Measurements from ENCODE around the gene GPR89B.
"Not testable (repeated sequence)": the region's sequence is repeated elsewhere in the genome, so short reads cannot be mapped to it uniquely, and the experiment has no call there.

The GPR89B gene

DNA sequence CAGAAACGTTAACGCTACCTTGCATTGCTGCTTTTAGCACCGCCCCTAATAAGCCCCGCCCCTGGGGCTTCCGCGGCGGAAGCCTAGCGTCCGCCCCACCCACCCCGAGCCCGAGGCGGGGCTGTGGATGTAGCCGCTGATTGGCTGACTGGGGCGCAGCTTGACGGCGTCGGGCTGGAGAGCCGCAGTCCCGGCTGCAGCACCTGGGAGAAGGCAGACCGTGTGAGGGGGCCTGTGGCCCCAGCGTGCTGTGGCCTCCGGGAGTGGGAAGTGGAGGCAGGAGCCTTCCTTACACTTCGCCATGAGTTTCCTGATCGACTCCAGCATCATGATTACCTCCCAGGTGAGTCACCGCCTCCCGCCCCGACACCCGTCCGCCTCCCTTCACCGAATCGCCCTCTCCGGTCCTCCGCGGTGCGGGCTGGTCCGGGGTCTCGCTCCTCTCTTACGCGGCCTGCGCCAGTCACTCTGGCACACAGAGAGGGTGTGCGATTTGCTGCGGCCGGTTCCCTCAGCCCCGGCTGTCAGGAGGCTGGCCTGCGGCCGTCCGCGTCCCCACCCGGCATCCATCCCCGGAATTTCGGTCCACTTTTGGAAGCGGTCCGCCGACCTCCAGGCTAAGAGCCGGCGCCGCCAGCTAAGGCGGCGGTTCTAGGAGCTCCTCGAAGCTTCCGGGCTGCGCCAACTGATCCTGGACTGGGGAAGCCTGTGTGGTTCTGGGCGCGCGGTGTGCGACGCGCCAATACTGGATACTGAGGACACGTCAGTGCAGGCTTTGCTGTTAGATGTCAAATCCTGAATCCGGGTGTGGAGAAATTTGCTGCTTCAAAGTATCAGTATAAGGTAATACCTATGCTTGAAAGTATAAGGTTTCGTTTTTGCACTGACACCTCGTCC is at the start of gene GPR89B:
Gene GPR89B (plus strand): TSS at position 185 of the 897 bp plus-strand sequence. CDS start 117 bp downstream, at position 302.
- H3K4me3 ChIP-seq (ENCODE audit: low read depth, low read length) = peak within 1 kb of the TSS; percentile 69

GRCh38 chr1:147879911-147880310 is 48.3 kb upstream of the GPR89B start:
- no peak overlapping the region for H3K4me3 ChIP-seq (ENCODE audit: low read depth, low read length)

- H3K4me3 ChIP-seq (ENCODE audit: low read depth, low read length) = no peak overlapping the region
These were observed 45.7 kb upstream of the GPR89B start for GRCh38 chr1:147882535-147882934.

DNA sequence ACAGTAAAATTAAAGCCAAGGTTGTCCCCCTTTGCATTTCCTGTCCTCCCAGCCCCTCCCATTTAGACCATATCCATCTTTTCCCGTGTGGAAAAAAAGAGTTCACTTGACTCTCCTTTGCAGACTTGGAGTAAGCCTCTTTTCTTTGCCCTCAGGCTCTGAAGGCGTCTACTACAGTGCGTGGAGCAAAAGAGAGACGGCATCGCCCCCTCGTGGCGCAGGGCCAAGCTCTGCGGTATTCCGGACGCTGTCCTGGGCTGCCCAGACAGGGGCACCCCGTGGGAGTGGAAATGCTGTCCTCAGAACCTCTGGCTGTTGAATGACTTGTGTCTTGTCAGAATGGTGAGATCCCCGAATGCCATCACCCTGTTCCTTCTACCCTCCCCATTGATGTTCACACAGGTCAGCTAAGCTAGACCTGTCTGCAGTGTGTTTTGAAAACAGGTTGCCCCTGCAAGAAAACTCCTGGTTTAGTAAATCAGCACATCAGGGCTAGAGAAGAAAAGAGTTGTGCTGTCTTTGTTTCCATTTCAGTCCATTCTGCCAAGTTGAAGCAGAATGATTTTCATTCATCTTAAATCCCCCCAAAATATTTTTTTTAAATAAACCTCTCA is 37.9 kb upstream of the GPR89B start:
- no peak overlapping the region for H3K4me3 ChIP-seq (ENCODE audit: low read depth, low read length)

GRCh38 chr1:147891088-147891487 is 37.1 kb upstream of the GPR89B start:
- no peak overlapping the region for H3K4me3 ChIP-seq (ENCODE audit: low read depth, low read length)

GRCh38 chr1:147892216-147892615 is 36.0 kb upstream of the GPR89B start:
- H3K4me3 ChIP-seq (ENCODE audit: low read depth, low read length) = no peak overlapping the region

DNA sequence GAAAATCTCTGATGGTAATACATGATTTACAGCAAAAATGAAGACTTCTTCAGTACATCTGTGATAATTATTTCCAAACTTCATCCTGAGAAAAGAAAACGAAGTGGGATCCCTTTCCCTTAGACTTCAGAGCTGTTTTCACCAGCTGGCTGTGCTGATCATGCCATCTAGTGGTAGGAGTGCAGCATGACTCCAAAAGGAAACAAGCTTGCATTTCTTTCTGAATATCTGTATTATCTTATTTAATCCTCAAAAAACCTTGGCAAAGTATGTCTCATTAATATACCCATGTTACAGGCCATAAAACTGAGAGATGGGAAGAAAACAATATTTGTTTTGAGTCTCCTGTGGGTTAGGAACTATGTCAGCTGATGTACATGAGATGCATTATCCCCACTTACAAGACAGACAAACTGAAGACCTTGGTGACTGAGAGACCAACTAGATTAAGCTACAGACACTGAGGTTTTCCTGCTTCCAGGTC is 35.4 kb upstream of the GPR89B start:
- H3K4me3 ChIP-seq (ENCODE audit: low read depth, low read length) = no peak overlapping the region

- H3K4me3 ChIP-seq (ENCODE audit: low read depth, low read length) = no peak overlapping the region
These were observed 33.1 kb upstream of the GPR89B start for GRCh38 chr1:147895123-147895522.

- no peak overlapping the region for H3K4me3 ChIP-seq (ENCODE audit: low read depth, low read length)
These were observed 31.0 kb upstream of the GPR89B start for GRCh38 chr1:147897029-147897752.

GRCh38 chr1:147897789-147898188 is 30.4 kb upstream of the GPR89B start:
- H3K4me3 ChIP-seq (ENCODE audit: low read depth, low read length) = no peak overlapping the region

DNA sequence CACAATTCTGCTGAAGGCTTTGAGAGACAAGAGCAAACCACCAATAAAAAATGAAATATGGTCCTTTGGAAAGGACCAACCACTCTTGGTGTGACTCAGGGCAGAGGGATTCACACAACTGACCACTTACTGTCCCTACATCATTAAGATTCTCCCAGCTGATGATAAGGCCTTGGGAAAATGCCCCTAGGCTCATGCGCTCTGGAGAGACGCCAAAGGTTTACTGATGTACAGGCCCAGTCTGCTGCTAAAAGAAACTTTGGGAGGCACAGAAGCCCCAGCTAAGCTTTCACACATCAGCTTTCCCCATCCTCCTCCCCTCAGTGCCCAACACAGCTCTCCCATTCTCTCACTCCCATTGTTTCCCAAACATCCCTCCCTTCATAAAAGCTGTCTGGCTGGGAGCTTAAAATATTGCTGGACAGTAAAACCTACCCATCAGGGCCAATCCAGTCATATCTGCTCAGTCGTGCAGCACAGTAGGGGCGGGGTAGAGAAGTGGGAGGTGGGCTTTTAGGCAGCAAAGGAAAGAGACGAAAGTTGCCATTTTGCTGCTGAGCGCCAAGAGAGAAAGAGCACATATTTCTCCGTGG is 25.9 kb upstream of the GPR89B start, which contains the start of gene GJA8:
Gene GJA8 (plus strand): TSS at position 543 of the 593 bp plus-strand sequence. CDS start 5,161 bp downstream, outside the sequence.
- no peak within 1 kb of the TSS for H3K4me3 ChIP-seq (ENCODE audit: low read depth, low read length)

- no peak overlapping the region for H3K4me3 ChIP-seq (ENCODE audit: low read depth, low read length)
These were observed 23.5 kb upstream of the GPR89B start for GRCh38 chr1:147904726-147905125.

DNA sequence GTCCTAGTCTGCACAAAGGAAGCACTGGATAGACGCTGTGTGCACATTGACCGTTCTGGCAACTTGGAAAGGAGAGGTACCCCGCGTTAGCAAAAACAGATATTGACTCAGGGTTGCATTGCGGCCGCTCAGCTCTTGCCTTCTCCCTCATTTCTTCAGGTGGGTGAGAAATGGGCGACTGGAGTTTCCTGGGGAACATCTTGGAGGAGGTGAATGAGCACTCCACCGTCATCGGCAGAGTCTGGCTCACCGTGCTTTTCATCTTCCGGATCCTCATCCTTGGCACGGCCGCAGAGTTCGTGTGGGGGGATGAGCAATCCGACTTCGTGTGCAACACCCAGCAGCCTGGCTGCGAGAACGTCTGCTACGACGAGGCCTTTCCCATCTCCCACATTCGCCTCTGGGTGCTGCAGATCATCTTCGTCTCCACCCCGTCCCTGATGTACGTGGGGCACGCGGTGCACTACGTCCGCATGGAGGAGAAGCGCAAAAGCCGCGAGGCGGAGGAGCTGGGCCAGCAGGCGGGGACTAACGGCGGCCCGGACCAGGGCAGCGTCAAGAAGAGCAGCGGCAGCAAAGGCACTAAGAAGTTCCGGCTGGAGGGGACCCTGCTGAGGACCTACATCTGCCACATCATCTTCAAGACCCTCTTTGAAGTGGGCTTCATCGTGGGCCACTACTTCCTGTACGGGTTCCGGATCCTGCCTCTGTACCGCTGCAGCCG is 20.3 kb upstream of the GPR89B start:
- no peak overlapping the region for H3K4me3 ChIP-seq (ENCODE audit: low read depth, low read length)

- H3K4me3 ChIP-seq (ENCODE audit: low read depth, low read length) = no peak overlapping the region
These were observed 15.7 kb upstream of the GPR89B start for GRCh38 chr1:147912553-147912952.

DNA sequence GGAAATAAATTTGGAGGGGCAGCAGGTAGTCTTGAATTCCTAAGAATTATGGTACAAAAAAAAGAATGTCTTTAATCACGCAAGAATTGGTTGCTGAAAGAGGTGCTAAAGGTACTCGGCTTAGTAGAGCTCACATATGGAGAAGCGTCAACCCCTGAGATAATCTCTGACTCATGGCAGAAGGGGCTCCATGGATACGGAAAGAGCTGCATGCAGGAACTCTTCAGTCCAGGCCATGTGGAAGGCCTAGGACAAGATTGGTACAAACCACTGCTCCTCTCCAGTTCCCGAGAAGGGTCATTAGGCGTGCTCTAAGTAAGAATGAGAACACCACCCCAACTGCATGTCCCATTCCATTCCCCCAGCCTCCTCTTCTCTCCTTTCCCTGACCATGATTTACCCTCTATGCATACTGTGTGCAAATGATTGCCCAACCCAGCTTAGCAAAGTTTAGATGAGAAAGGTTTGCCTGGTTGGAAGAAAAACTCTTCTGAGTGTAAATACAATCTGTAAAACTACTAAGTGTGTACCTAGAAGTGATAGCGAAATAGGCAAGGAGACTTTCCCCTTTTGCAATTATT is 14.8 kb upstream of the GPR89B start:
- H3K4me3 ChIP-seq (ENCODE audit: low read depth, low read length) = no peak overlapping the region

DNA sequence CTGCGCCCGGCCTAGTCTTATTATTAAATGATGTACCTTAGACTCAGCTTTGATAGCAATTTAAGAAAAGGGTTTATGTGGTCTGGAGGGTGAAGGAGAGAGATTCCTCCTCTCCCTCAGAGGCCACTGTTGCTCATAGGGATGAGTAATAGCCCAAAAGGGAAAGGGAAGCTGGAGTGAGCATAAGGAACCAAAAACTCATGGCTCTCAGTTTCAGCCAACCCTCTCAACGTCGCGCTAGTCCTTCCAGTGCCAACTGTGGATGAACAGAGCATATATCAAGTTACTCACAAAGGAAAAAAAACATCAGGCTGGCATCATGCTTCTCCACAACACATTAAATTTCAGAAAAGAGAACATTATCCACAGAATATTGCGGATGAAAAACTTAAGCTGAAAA is 8.3 kb upstream of the GPR89B start:
- no peak overlapping the region for H3K4me3 ChIP-seq (ENCODE audit: low read depth, low read length)

DNA sequence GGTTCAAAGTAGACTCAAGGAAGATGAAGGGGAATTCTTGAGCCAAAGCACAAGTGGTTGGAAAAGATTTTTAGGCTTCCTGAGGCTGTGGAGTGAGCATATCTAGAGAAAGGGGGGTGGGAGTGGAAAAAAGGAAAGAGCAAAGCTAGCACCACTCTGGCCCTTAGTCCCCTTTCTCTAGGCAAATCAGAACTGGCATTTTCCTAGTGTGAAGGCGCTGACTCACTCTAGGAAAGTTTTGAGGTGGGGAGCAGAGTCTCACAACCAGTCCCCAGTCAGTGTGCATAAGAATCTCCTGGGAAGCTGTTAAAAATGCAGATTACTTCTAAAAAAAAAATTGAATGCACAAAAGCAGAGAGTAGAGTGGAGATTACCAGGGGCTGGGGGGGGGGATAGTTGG is 3.4 kb upstream of the GPR89B start:
- H3K4me3 ChIP-seq (ENCODE audit: low read depth, low read length) = no peak overlapping the region

- not testable (repeated sequence) for H3K4me3 ChIP-seq (ENCODE audit: low read depth, low read length)
These were observed 1.0 kb upstream of the GPR89B start for GRCh38 chr1:147927215-147927614.

- H3K4me3 ChIP-seq (ENCODE audit: low read depth, low read length) = not testable (repeated sequence)
These were observed 531 bp upstream of the GPR89B start for GRCh38 chr1:147927689-147928088.

DNA sequence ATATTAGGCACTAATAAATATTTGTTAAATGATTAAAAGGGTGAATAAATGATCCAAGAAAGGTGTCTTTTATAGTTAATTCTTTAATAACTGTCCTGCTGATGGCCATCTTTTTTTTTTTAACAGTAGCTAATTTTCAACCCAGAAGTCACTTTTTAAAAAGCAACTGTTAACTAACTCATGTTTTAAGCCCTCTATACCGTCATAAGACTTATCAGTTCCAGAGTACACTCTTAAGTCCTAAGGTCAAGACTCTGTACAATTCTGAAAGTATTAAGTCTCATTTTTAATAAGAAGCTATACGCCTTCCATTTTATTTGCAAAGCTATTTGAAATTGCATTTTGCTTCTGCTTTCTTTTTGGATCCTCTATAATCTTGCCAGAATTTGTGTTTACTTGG is 2.9 kb downstream of the GPR89B start:
- H3K4me3 ChIP-seq (ENCODE audit: low read depth, low read length) = not testable (repeated sequence)
